ENCODE measurements around the gene WDFY1.
"Not testable (repeated sequence)": the region's sequence is repeated elsewhere in the genome, so short reads cannot be mapped to it uniquely, and the experiment has no call there.

Gene WDFY1

DNA sequence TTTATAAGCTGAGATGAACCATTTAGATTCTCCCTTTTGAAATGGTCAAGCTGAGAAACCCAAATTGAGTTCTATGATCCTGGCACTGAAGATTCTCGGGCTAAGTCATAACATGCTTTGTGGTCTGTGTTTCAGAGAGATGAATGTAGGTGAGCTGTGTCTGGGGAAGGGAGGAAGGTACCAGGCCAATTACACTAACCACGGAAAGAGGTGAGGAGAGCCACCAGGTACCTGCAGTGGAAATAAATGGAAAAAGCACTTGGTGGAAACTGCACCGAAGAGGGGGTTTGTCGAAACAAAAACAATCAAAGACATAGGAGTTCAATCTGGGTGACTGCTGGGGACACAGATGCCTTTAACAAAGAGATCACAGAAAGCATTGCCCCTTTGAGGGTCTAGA is 11.2 kb upstream of the WDFY1 start:
- DNase-seq = no peak

DNA sequence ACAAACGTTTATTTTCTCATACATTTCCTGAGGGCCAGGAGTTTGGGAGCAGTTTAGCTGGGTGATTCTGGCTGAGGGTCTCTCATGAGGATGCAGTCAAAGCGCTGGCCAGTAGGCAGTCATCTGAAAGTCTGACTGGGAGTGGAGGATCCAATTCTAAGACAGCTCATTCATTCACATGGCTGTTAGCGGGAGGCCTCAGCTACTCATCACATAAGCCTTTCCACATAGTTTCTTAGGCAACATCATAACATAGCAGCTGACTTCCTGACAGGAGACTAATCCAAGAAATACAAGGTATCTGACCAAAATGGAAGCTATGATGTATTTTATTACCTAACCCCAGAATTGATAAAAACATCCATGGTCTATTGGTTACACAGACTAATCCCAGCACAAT is 9.3 kb upstream of the WDFY1 start:
- DNase-seq = no peak

DNA sequence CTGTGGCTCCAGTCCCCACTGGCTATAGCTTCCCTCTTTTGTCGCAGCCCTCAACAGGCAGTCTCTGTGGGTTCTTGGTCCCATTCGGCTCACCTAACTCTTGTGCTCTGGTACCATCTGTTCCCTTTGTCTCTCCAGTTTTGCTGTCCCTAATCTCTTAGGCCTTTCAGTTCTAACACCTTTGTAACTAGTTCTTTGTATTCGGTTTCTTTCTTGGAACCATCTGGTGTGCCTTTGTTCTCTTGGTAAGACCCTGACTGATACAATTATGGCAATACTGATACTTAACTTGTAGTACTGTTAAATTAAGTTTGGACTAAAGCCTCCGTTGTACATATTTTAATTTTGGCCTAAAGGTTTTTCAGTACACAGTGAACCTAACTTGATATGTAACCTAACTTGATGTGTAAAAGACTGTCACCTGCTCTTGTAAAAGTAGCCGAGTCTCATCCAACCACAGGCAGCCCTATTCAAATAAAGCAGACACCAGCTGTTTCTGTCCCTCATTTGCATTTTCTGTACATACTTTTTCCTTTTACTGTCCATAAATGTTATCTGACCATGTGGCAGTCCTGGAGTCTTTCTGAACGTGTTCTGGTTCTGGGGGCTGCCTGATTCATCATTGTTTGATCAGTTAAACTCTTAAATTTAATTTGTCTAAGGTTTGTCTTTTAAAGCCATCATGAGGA is 7.3 kb upstream of the WDFY1 start:
- DNase-seq = no peak

DNA sequence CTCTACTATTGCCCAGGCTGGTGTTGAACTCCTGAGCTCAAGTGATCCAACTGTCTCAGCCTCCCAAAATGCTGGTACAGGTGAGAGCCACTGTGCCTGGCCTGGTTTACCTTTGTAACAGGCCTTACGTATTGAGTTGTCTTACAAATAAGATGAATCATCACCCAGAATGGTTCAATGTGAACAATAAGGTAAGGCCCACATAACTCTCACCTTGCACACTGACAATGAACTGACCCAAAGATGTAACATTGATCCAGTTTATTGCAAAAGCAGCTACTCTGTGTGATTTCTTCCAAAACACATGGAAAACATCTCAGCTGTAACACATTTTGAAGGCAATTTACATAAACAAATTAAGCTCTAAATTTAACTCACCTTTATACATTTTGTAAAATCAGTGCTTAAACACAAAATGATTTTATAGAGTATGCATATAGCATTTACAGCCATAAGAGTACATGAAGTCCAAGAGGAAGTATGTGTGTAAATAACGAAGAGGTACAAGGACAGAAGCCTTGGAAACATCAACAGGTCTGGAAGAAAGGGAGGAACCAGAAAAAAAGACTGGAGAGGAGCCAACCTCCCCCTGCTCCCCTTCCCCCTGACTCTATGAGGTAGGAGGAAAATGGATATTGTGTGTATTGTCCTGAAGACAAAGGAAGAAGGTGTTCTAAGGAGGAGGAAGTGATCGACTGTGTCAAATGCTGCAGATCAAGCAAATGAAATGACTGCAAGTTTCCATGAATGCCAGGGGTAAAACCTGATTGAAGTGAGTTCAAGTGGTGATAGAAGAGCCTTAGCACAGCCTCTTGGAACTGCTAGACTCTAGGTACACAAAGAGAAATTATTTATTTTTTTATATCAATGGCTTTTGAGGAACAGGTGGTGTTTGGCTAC is 5.6 kb upstream of the WDFY1 start:
- no peak for DNase-seq

DNA sequence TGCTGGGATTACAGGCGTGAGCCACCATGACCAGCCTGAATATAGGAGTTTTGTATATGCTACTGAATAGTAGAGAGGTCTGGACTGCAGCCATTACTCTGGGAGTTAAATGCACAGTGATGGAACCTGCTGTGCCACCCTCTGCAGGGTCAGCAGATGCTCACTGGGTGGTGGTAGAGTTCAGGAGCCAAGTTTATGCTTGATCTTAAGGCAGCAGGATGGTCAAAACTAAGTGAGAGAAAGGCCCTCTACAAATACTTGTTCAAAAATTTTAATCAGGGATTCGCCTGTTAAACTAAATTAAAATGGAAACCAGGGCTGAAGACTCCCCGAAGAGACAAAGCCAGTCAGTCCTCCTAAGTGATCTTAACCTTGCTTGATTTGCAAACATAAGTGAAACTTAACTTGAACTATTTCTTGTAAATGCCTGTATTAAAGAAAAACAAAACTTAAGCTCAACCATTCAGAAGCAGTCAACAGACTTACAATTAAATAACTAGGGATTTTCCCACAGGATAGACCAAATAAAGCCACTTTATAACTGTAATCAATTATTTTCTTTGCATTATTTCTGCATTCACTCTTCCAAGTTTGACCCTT is 4.2 kb upstream of the WDFY1 start:
- no peak for DNase-seq

- DNase-seq = no peak
Measured at GRCh38 chr2:223947711-223948205, 2.6 kb upstream of the WDFY1 start.

DNA sequence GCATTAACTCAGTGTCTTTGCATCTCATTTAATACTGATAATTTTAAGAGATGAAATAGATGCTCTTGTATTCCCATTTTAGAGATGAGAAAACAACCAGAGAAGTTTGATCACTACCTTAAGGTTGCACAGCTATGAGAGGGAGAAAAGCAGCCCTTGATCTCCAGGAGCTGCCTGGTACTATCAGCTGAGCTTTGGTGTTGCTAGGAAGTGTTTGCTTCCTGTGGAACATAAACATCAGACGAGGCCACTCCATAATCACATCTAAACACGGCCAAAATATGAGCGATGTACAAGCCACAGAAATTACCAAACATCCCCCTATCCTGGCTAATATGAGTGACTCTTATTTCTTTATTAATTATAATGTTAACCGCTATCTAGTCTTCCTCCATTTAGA is 620 bp upstream of the WDFY1 start:
- no peak for DNase-seq

DNA sequence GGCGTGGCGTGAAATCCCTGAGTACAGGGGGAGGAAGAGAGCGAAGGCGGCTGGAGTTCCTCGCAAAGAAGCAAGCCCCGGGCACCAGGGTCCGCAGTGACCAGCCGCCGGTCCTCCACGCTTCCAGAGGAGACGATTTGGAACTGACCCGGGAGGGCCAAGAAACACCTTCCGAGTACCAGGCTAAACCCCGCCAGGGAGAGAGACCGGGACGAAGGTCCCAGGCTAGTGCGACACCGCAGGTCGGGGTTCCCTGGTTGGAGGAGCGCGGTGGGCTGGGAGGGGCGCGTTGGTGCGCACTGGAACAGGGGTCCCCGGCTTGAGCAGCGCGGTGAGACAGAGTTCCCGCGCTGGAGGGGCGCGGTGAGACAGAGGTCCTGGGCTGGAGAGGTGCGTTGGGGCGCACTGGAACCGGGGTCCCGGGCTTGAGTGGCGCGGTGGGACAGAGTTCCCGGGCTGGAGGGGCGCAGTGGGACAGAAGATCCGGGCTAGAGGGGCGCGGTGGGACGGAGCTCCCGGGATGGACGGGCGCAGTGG is 901 bp downstream of the WDFY1 start:
- DNase-seq = no peak

- DNase-seq = no peak
Measured at GRCh38 chr2:223943561-223944008, 1.6 kb downstream of the WDFY1 start.

- no peak for DNase-seq
Measured at GRCh38 chr2:223943135-223943534, 2.0 kb downstream of the WDFY1 start.

DNA sequence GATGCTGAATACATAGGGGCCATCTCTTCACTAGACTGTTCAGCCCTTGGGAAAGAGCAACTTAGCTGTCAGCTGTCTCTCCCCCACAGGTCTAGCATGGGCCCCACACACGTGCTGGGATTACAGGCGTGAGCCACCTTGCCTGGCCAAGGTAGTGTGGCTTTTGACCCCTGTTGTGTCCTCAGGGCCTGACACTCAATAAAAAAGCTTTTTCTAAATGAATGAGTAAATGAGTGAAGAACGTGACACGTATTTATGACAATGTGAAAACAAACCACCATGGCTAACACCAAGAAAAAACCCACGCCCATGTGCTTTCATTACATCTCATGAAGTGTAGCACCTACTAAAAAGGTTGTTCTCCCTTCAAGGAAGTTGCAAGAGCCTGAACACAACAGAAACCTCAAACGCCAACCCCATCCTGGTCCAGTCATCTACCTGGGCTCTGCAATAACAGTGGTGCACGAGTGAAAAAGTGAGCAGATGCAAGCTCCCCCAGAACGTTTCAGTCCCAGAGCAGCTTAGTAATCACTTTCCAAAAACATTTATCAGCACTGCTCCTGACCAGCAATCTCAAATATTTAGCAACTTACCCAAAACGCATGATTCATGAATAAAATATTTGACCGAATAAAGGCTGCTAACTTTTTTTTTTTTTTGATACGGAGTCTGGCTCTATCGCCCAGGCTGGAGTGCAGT is 3.4 kb downstream of the WDFY1 start:
- peak; percentile 48 for DNase-seq

- not testable (repeated sequence) for DNase-seq
Measured at GRCh38 chr2:223939438-223939837, 5.7 kb downstream of the WDFY1 start.

GRCh38 chr2:223937535-223937934 is 7.6 kb downstream of the WDFY1 start:
- no peak for DNase-seq

- DNase-seq = no peak
Measured at GRCh38 chr2:223936862-223937326, 8.2 kb downstream of the WDFY1 start.

- no peak for DNase-seq
Measured at GRCh38 chr2:223935459-223936125, 9.5 kb downstream of the WDFY1 start.

DNA sequence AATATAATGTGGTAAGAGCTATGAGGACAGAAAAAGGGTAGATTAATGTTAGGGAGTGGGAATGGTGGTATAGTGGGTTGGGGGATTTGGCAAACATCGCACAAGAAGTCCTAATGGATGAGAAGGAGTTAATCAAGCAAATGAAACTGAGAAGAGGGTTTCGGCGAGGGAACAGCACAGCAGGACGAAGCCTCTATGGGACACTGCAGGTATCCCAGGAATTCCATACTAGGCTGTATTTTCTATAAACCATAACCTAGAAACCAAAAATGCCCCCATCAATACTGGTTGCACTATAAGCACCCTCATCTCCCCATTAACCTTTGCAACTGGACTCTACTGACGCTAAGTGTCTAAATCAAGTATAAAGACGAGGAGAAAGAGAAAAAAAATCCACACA is 10.3 kb downstream of the WDFY1 start:
- no peak for DNase-seq

DNA sequence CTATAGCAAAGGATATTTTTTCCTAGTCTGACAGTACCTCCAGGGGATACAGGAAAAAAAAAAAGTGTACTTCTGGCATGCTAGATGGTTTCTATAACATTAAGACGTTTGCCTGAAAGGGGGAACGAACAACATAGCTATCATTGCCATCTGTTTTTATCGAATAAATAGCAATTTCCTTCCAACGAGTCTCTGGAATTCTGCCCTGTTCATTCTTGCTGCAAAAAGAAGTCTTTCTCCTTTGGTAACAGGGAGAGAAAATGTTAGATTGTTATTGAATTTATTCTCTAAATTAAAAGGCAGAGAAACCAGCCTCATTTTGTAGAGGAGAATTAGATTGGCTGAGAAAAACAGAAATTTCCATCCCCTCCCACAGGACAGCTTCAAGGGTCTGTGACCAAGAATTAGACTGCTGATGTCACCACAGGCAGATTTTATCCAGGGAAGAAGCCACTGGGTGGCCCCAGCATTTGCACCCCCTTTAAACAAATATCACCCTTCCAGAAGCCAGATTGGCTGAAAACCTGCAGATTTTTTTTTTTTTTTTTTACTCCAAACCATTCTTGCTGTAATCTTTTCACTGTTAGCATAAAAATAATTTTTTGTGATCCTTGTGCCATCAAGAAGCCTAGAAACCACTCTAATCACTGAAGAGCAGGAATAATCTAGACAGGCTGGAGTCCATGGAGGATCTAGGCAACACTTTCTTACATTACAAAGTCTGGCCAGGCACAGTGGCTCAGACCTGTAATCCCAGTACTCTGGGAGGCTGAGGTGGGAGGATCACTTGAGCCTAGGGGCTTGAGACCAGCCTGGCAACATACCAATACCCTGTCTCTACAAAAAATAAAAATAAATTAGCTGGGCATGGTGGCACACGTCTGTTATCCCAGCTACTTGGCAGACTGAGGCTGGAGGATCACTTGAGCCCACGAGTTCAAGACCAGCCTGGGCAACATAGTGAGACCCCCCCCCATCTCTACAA is 12.0 kb downstream of the WDFY1 start:
- no peak for DNase-seq

DNA sequence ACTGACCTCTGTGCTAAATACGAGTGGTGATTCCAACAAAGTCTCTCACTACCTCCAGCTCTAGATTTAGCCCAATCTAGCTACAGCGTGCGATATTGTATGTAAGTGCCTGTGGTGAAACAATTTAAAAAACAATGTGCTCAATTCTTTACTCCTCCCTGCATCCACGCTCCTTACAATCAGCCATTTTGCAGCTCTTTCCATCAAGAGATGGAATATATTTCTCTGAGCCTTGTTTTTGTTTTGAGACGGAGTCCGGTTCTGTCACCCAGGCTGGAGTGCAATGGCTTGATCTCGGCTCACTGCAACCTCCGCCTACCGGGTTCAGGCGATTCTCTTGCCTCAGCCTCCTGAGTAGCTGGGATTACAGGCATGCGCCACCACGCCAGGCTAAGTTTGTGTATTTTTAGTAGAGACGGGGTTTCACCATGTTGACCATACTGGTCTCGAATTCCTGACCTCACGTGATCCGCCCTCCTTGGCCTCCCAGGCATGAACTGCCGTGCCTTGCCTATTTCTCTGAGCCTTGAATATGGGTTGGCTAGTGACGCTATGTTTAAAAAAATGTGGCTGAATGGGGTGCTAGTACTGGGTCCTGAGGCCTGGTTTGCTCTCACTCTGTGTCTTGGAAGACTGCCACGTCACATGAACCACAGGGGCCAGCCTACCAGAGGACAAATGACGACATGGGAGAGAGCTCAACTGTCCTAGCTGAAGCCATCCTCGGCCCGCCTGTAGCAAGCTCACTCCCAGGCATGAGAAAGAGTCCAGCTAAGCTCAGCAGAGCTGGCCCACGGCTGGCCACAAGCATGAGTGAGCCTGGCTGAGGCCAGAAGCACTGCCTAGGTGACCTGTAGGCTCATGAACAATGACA is 14.8 kb downstream of the WDFY1 start:
- DNase-seq = no peak

DNA sequence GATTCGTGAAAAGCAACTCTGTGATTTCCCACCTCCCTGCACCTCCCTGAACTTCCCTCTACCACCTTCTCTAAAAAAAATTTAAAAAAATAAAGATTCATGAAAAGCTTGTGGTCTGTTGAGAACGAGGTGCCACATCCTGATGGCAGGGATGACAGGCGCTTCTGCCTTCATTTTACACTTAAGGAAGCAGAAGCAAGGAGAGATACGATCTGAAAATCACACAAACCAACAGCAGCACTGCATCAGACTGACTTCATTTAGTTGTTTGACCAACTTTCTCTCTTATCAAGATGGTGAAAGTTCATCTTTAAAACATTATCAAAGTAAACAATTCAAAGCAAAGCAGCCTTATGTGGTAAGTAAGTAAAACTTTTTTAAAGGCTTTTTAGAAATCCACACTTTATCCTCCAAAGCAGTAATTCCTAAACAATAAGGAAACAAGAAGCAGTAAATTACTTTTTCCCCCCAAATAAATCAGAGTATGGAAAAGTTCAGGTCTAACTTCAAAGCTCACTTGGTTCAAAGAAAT is 15.5 kb downstream of the WDFY1 start:
- peak; percentile 41 for DNase-seq
